Fibroblast of gingiva (primary cell): Measurements from ENCODE around the gene RHOT1.
"Not testable (repeated sequence)": the region's sequence is repeated elsewhere in the genome, so short reads cannot be mapped to it uniquely, and the experiment has no call there.

Experiments
- DNase-seq: peaks from one replicate; pipeline ENCODE4 v3.0.0-alpha.2; 2011; ENCODE audit warnings: low read depth

RHOT1 gene

DNA sequence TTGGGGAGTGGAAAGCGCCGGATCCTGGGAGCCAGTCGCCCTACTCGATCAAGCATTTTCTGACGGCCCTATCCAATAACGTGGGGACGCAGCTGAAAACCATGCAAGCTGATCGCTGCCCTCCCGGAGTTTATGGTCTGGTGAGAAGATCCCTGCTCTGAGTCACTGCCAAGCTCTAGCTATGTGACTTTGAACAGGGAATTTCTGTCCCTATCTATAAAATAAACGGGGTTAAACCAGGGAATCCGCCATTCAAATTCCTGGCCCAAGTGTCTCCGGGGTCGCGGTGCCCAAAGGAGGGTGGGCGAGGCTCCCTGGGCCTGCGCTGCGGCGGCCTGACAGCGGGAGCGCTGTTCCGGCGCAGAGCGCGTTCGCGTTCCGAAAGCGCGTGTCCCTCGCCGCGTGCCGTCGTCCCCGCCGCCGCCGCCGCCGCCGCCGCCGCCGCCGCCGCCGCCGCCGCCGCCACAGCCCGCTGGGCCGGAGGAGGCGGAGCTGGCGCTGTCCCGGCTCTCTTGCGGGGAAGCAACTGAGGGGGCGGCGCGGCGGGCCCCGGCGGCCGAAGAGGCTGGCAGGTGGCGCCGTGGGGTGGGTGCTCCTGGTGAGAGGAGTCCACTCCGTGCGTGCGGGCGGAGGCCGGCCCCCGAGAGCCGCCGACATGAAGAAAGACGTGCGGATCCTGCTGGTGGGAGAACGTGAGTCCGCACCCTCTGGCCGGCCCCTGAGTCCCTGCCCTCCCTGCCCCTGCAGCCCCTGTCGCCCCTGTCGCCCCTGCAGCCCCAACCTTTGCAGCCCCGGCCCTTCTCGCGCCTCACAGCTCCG is at the start of gene RHOT1:
Gene RHOT1, plus strand, starts transcription at position 465 of the 819 bp plus-strand sequence. Its CDS starts 191 bp downstream, at position 656.
- DNase-seq = peak; percentile 79

DNA sequence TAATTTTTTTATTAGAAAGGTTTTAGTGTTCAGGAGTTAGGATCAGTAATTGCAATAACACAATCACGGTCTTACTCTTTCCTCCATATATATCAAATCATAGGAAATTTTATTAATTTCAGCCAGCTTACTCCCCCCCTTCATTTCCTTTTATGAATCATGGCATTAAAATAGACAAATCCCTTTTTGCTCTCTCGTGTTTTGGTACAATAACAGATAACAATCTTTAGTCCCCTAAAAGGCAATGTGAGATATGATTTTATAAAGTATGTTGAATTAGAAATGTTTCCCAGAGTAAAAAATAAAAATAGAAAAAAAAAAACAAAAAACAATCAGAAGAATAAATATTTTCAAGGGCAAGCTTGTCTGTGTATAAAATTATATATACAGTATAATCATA is 42.6 kb upstream of the RHOT1 start:
- no peak for DNase-seq

DNA sequence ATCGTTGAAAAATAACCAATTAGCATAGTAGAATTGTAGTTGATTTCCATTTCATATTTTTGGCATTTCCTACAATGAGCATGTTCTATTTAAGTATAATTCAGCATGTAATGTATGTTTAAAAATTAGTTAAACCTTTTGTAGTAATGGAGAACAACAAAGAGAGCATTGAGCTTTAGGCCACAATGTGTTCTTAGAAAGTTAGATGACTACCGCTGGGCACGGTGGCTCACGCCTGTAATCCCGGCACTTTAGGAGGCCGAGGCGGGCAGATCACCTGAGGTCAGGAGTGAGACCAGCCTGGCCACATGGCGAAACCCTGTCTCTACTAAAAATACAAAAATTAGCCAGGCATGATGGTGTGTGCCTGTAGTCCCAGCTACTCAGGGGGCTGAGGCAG is 42.0 kb upstream of the RHOT1 start:
- DNase-seq = not testable (repeated sequence)

DNA sequence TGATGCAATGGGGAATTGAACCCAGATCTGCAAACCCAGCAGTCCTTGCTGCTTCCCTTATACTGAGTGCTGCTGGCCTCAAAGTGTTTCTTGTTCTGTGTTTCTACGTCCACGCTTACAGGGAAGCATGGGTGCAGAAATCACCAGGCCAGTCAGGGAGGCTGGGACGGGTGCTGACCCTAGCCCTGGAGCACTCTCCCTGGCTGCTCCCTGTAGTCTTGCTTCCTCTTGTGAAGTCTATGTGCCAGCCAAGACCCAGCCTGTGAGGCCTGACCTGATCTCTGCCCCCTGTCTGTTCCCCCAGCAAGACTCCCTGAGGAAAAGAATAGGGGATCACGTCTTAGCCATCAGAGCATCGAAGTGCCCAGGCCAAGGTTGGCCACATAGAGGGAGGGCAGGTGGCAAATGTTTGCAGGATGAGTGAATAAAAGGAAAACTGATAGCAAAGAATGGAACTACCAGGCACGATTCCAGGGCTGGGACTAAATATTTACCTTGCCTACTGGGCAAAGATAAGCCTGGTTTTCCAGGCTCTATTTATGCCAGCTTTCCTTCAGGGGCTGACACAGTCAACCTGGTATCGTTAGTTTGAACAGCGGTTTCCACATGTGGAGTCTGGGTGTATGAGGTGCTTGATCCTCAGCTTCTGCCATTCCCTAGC is 41.2 kb upstream of the RHOT1 start:
- no peak for DNase-seq

DNA sequence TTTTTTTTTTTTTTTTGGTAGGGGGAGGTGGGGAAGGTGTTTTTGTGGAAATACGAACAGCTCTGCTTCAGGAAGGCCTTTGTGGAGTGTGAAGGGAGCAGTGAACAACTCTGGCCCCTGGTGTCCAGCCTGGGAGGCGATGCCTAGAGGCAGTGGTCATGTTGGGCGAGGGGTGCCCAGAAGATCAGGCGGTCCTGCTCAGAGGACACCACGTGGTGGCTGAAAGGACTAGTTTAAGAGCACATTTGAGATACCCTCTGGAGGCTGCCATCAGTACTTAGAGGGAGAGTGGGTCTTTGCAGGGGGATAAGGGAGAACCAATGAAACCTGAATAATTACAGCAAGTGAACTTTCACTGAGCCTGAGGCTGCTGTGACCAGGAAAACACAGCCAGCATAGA is 40.1 kb upstream of the RHOT1 start:
- no peak for DNase-seq

DNA sequence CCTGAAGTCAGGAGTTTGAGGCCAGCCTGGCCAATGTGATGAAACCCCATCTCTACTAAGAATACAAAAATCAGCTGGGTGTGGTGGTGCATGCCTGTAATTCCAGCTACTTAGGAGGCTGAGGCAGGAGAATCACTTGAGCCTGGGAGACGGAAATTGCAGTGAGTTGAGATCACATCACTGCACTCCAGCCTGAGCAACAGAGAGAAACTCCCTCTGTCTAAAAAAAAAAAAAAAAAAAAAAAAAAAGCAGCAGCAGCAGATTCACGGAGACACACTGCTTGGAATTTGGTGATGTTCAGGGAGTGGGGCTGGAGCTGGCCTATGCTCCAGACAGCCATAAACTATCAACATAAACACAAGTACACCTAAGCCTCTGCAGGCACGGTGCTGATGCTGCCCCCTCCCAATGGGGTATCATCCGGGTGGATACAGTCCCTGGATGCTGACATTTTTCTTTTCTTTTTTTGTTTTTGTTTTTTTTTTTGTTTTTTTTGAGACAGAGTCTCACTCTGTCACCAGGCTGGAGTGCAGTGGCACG is 39.6 kb upstream of the RHOT1 start:
- no peak for DNase-seq

DNA sequence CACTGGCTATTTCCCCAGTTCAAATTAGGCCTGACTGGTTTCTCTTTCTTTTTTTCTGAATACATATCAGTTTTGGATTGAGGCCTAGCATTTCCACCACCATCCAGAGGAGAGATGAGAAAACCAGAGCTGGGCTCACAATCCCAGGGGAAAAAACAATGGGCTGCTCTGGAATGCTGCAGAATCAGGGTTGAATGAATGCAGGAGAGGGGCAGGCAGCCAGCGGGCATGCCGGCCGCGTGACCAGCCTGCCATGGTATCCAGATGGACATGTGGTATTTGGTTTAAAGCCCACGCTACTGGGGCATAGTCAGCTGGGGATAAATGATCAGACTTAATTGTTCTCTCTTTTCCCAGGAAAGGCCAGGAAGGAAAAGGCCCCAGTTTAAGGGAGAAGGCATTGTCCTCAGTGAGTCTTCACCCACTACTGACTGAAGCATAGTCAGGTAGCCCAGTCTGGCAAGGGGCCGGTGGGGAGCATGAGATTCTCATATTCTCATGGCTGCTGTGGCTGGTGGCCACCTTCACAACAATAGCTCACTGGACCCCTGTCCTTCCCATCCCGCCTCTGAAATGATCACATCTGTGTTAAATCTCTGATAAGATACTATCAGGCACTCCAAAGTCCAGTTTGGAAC is 38.7 kb upstream of the RHOT1 start:
- peak; percentile 95 for DNase-seq

DNA sequence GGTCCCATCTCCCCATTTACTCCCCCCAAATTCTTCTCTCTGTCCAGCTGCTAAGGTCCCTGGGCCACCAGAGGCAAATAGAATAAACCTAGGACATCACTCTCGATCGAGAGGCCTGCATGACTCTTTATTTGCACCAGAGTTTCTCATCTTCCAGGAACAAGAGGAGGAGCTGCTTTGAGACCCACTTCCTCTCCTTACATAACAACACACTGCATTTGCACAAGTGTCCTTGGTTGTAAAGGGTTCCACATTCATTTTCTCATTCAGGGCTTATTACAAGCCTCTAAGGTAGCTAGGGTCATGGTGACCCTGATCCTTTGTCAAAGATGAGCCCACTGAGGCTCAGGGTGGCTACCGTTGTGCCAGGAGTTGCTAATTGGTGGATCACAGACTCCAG is 38.1 kb upstream of the RHOT1 start:
- DNase-seq = no peak

DNA sequence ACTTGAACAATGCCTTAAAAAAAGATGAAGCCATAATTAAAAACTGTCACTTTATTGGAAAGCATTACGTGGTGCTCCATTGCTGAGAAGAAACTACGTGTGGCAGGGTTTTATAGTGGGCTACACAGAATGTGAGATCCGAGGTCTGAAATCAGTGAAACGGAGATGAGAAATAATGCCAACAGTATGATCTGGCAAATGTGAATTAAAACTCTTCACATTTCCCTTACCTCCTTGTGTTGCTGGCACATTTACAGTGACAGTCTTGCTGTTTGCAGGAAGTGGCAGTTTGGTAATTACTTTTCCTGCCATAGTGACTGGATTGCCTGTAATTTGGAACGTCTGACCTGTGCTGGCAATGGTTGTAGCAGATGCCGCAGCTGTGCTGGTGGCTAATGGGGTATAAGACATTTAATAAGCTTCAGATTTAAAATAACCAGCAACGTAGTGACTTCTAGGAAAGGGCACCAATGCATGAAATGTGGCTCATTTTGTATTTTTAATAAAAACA is 35.8 kb upstream of the RHOT1 start:
- not testable (repeated sequence) for DNase-seq

DNA sequence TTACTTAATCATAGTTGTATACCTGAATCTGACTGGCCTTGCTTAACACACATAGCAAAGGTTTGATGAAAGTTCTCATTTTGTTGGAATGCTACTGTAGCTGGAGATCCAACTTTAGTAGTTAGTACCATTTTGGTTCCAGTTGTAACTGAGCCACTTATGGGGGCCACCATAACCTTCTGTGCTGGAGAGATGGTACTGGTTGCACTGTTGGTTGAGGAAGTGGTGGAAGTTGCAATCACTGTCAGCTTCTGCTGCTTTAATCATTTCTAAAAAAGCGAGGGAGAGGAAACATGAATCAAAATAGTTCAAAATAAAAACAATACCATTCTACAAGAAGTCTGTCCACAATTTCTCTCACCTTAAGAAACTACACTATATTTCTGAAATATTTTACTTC is 35.1 kb upstream of the RHOT1 start:
- DNase-seq = not testable (repeated sequence)

DNA sequence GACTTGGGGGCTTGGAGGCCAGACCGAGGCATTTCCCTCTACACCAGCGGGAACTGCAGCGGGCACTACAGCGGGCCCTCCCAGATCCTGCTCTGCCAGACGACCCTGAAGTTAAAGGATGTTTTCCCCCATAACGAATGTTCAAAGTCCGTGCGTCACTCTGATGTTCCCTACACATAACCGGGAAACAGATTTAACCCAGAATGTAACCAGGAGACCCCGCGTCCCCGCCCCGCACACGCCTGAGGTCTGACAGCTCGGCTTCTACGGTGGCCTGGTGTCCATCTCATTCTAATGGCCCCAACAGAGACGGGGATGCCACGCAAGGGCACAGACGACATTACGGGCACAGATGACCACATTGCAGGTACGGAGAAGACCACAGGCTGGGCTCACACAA is 31.7 kb upstream of the RHOT1 start:
- DNase-seq = no peak

DNA sequence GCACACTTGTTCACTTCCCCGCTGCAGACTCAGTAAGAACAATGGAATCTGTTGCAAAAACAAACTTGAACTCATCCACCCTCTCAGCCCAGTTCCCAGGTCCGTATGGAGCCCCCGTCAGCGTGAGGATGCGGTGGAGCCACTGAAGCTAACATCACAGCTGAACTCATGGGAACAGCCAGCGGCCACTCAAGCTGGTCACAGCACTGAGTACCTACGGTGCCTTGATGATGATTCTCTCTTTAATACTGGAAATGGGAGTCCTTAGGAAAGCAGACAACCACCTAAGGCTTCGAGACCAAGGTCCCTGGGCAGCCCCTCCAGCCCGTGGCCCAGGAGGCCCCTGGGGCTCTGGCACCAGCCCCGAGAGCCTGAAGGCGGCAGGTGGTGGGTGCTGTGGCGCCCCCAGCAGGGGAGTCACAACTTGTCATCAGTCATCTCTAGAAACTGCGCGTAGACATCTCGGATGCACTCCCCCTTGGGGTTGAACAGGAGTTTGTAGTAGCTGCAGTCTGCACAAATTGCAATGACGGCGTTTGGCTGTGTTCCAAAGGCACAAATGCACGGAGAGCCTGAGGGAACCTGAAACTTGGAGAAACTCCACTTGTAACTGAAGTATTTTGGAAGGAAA is 31.0 kb upstream of the RHOT1 start:
- DNase-seq = peak; percentile 58

DNA sequence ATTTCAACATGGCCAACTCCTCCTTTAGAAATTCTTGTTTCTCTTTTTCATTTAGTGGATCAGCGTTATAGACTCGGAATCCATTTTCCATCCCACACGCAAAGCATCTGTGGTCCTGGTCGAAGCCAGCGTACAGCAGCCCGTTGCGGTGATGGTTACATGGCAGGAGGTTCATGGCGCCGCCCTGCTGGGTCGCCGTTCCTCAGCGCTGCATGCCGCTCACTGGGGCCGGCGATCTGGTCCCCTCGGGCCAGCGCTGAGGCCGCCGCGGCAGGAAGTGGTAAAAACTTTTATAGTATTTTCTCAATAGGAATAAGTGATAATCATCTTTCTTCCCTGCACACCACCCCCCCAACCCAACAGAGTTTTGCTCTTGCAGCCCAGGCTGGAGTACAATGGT is 29.9 kb upstream of the RHOT1 start:
- DNase-seq = no peak

DNA sequence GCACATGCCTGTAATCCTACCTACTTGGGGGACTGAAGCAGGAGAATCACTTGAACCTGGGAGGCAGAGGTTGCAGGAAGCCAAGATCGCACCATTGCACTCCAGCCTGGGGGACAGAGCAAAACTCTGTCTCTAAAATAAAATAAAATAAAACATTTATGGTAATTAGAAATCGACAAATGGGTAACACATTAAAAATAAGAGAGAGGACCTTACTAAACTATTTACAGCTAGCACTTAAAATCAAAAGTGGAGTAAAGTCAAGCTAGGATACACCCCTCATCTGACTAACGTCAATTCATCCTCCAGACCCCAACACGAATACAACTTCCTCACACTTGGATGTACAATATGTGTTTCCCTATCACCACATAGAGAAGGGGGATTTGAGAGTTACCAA is 27.8 kb upstream of the RHOT1 start:
- DNase-seq = no peak

DNA sequence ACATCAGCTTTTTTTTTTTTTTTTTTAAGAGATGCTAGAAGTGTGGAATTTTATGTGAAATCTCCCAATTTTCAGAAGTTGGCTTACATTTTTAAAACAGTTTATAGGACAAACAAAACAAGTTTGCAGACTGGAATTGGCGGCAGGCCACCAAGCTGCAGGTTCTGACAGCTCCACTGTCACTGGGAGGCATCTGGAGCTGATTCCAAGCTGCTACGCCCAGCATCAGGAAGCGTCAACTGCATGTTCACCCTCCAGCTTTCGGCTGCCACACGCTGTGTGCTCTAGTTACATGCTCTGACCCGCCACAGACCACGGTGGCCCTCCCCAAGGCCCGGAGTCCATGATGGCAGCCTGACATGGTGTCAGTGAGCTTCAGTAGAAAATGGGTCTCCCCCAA is 26.8 kb upstream of the RHOT1 start:
- DNase-seq = not testable (repeated sequence)

DNA sequence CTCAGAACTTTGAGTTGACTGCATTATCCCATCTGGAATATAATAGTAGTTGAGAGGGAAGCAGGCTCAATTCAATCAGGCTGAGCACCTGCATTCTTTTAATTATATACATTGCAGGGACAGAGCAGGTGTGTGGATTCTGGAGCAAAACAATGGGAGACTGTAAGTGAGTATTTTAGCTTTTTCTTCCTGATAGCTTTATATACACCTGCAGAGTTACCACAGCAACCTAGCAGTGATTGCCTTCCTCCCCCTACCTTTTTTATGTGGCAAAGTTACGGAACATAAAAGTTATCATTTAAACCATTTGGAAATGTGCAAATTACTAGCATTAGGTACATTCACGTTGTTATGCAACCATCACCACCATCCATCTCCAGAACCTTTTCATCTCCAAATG is 25.4 kb upstream of the RHOT1 start:
- DNase-seq = no peak

DNA sequence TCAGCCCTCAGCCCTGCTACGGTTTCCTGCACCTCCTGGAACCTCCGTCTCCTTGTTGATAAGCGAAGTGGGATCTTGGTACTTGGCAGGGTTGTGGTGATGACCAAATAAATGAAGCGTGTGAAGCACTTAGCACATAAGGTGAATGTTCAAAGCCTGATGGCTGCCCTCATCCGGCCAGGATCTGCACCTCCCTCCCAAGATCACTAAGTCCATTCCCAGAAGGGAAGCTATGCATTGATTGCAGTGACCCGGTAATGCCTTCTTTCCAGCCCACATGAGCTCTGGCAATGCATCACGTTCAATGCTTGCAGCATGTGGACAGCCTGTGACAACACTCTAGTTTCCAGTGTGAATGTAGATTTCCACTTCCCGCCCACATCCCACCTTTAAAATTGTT is 24.9 kb upstream of the RHOT1 start:
- no peak for DNase-seq

DNA sequence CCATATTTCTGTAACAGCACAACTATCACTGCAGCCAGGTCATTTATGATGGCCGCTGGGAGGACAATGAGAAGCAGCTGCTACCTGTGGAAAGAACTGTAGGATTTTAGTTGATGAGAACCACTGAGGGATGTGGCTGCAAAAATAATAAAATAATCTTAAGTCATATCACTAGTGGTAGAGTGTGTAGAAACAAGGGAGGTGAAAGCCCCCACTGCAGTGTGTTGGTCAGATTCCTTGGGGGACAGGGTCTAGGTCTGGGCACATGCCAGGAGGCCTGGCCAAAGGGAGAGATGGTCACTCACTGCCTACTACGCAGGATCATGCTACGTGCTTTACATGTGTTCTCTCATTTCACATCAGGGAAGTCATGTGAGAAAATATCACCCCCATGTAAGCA is 24.2 kb upstream of the RHOT1 start:
- not testable (repeated sequence) for DNase-seq

DNA sequence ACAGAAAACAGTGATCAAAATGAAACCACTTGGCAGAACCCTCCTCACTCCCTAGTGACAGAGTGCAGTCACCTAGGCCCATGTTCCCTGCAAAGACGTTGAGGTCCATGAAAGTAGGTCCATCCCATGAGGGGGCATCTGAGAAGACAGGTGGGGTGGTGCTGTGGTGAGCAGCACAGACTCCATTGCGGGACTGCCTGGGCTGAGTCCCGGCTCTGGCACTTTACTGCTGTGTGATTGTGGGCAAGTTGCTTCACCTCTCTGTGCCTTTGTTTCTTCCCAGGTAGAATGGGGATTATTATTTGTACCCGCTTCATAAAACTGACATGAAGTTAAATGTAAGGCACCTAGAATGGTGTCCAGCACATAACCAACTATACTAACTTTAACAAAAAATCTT is 23.5 kb upstream of the RHOT1 start:
- DNase-seq = no peak

DNA sequence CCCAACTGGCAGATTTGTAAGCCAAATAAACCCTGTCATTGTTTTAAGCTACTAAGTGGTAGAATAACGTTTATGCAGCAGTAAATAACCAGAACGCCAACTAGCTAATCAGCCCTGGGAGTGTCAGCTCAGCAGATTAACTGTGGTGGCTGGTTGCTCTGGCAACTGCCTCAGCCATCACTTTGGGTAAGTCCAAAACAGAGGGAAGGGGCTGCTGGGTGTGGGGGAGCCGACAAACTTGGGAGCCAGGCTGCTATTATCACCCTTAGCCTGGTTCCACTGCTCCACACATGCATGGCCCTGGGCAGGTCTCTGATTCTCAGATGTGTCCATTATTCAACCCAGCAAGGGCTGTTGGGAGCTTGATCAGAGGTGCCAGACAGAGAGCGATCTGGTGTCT is 22.2 kb upstream of the RHOT1 start:
- DNase-seq = no peak

DNA sequence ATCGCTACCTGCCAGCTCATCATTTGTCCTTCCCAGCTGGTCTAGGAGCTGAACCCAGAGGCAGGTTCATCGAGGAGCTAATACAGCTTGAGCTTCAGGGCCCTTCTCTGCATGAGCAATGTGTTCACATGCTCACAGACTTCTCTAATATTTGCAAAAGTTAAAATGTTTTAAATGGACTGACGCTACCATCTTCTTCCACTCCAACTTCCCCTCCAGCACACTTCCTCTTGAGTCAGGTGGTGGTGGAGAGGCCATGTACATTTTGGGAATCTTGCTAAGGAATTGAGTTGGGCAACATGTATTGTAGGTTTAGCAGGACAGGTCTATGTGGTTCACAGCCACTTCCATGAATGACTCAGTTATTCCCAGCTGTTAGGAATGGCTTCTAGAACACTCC is 21.6 kb upstream of the RHOT1 start:
- no peak for DNase-seq

DNA sequence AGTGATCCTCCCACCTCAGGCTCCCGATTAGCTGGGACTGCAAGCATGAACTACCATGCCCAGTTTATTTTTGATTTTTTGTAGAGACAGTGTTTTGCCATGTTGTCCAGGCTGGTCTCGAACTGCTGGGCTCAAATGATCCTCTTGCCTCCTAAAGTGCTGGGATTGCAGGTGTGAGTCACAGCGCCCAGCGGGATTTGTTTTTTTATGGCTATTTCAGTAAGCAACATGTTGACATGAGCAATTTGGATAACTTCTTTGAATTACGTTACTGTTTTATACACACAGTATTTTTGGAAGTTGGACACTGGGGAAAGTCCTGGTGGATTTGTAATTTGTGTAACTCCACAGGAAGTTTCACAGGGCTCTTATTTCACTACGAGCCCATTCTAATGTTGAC is 18.5 kb upstream of the RHOT1 start:
- peak; percentile 60 for DNase-seq
